ENCODE data around the gene RAB35.

The RAB35 gene

DNA sequence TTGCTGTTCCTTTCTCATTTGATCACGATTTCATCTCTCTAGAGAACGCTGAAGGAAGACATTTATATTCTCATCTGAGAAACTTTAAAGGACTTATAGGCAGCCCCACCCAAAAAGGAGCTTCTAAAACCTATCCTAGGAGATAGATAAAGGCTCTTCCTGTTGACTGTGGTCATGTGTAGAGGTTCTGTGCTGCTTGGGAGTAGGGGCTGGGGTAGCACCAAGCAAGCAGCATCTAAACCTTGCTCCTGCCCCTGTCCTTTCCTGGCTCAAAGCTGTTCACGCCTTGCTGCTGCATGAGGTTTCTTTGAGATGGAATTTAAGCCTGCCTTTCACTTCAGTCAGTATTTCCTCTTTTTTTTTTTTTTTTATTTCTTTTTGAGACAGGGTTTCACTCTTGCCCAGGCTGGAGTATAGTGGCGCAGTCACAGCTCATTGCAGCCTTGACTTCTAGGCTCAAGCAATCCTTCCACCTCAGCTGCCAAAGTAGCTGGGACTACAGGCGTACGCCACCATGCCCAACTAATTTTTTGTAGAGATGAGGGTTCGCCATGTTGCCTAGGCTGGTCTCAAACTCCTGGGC is 41.4 kb downstream of the RAB35 start:
- TF ChIP-seq CEBPB (IDR thresholded peaks at IDR 0.05), result no peak
- TF ChIP-seq, protein P1, sequence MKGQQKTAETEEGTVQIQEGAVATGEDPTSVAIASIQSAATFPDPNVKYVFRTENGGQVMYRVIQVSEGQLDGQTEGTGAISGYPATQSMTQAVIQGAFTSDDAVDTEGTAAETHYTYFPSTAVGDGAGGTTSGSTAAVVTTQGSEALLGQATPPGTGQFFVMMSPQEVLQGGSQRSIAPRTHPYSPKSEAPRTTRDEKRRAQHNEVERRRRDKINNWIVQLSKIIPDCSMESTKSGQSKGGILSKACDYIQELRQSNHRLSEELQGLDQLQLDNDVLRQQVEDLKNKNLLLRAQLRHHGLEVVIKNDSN (IDR thresholded peaks at IDR 0.05), result no peak
- no peak for TF ChIP-seq TAF1 (IDR thresholded peaks at IDR 0.05; ENCODE audit: low read depth)
- TF ChIP-seq YY1 (IDR thresholded peaks at IDR 0.05; ENCODE audit: low read depth), result no peak
- no peak for TF ChIP-seq EGR1 (IDR thresholded peaks at IDR 0.05)
- TF ChIP-seq CREB1 (IDR thresholded peaks at IDR 0.05; ENCODE audit: low read depth), result no peak
- TF ChIP-seq ZBTB7A (IDR thresholded peaks at IDR 0.05; ENCODE audit: low read depth), result no peak
- TF ChIP-seq NFIC (IDR thresholded peaks at IDR 0.05), result no peak

DNA sequence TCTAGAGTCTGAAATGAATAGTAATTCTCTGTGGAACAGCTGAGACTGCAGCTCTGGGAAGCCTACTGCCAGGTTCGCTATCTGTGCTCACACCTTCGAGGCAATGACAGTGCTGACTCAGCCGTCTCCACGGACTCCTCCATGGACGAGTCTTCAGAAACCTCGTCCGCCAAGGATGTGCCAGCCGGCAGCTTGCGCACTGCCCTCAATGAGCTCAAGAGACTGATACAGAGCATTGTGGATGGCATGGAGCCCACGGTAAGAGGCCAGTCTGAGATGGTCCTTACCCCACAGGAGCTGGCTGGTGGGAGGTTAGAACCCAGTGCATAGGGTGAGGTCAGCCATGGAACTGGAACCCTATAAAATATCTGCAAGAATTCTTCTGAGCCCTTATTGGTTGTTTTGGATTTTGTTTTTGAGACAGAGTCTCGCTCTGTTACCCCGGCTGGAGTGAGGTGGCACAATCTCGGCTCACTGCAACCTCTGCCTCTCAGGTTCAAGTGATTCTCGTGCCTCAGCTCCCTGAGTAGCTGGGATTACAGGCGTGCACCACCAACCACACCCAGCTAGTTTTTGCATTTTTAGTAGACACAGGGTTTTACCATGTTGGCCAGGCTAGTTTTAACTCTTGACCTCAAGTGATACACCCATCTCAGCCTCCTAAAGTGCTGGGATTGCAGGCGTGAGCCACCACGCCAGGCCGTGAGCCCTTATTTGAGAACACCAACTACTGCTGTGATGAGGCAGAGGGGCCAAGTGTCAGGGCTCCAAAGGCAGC is 43.9 kb downstream of the RAB35 start:
- TF ChIP-seq, protein P2, sequence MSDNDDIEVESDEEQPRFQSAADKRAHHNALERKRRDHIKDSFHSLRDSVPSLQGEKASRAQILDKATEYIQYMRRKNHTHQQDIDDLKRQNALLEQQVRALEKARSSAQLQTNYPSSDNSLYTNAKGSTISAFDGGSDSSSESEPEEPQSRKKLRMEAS (IDR thresholded peaks at IDR 0.05), result no peak
- TF ChIP-seq CREB1 (IDR thresholded peaks at IDR 0.05; ENCODE audit: low read depth) (no peak), NFIC (IDR thresholded peaks at IDR 0.05) (no peak), ZBTB7A (IDR thresholded peaks at IDR 0.05; ENCODE audit: low read depth) (no peak), YY1 (IDR thresholded peaks at IDR 0.05; ENCODE audit: low read depth) (no peak), TEAD4 (IDR thresholded peaks at IDR 0.05) (no peak), CEBPB (IDR thresholded peaks at IDR 0.05) (no peak), RAD21 (IDR thresholded peaks at IDR 0.05; ENCODE audit: low read depth) (no peak), TAF1 (IDR thresholded peaks at IDR 0.05; ENCODE audit: low read depth) (no peak)
- TF ChIP-seq, protein P3, sequence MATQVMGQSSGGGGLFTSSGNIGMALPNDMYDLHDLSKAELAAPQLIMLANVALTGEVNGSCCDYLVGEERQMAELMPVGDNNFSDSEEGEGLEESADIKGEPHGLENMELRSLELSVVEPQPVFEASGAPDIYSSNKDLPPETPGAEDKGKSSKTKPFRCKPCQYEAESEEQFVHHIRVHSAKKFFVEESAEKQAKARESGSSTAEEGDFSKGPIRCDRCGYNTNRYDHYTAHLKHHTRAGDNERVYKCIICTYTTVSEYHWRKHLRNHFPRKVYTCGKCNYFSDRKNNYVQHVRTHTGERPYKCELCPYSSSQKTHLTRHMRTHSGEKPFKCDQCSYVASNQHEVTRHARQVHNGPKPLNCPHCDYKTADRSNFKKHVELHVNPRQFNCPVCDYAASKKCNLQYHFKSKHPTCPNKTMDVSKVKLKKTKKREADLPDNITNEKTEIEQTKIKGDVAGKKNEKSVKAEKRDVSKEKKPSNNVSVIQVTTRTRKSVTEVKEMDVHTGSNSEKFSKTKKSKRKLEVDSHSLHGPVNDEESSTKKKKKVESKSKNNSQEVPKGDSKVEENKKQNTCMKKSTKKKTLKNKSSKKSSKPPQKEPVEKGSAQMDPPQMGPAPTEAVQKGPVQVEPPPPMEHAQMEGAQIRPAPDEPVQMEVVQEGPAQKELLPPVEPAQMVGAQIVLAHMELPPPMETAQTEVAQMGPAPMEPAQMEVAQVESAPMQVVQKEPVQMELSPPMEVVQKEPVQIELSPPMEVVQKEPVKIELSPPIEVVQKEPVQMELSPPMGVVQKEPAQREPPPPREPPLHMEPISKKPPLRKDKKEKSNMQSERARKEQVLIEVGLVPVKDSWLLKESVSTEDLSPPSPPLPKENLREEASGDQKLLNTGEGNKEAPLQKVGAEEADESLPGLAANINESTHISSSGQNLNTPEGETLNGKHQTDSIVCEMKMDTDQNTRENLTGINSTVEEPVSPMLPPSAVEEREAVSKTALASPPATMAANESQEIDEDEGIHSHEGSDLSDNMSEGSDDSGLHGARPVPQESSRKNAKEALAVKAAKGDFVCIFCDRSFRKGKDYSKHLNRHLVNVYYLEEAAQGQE (IDR thresholded peaks at IDR 0.05; ENCODE audit: low read depth), result no peak
- TF ChIP-seq, protein P1 (IDR thresholded peaks at IDR 0.05), result no peak

DNA sequence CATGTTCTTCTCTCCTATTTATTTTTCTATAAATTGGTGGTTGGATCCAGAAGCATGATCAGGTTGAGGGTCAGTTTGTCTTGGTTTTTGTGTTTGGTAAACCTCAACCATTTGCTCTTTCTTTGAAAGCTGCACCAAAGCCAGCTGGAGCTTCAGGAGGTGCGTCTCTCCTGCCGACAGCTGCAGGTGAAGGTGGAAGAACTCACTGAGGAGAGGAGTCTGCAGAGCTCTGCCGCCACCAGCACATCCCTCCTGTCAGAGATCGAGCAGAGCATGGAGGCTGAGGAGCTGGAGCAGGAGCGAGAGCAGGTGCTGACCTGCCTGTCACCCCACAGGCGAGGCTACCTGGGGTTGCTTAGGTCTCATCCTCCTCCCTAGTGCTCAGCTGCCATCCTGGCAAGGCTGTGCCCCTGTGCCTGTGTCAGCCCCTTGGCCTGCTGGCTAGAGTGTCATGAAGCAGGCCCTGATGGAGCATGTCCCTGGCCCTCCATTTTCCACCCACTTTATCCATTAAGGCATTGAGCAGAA is 45.0 kb downstream of the RAB35 start:
- TF ChIP-seq ZBTB7A (IDR thresholded peaks at IDR 0.05; ENCODE audit: low read depth), result no peak
- TF ChIP-seq TCF12 (IDR thresholded peaks at IDR 0.05; ENCODE audit: low read depth), result no peak
- no peak for TF ChIP-seq EGR1 (IDR thresholded peaks at IDR 0.05)
- TF ChIP-seq, protein P3 (IDR thresholded peaks at IDR 0.05; ENCODE audit: low read depth), result no peak
- no peak for TF ChIP-seq CREB1 (IDR thresholded peaks at IDR 0.05; ENCODE audit: low read depth)
- TF ChIP-seq YY1 (IDR thresholded peaks at IDR 0.05; ENCODE audit: low read depth), result no peak
- TF ChIP-seq, protein P1 (IDR thresholded peaks at IDR 0.05), result no peak
- TF ChIP-seq FOXM1 (IDR thresholded peaks at IDR 0.05; ENCODE audit: borderline replicate concordance, low read depth), result no peak
- no peak for TF ChIP-seq NFIC (IDR thresholded peaks at IDR 0.05)
- TF ChIP-seq EP300 (IDR thresholded peaks at IDR 0.05; ENCODE audit: borderline replicate concordance), result no peak
- TF ChIP-seq CEBPB (IDR thresholded peaks at IDR 0.05), result no peak
- no peak for TF ChIP-seq RAD21 (IDR thresholded peaks at IDR 0.05; ENCODE audit: low read depth)
- TF ChIP-seq, protein P2 (IDR thresholded peaks at IDR 0.05), result no peak
- no peak for TF ChIP-seq TEAD4 (IDR thresholded peaks at IDR 0.05)

DNA sequence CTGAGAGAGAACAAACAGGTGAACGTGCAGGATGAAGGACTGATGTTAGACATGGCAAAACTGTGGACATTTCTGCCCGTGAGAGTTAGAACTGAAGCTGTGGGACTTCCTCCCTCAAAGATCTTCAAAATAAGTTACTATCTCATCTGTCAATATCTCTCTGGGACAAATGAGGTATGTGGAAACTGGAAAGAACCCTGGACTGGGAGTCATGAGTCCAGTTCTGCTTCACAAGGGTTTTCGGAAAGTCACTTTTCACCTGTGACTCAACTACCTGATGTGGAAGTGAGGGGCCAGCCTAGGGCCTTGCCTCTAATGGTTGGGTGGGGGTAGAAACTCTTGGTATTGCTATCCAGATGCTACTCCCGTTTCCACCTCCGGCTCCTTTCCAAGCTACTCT is 47.3 kb downstream of the RAB35 start:
- TF ChIP-seq, protein P2 (IDR thresholded peaks at IDR 0.05), result no peak
- TF ChIP-seq, protein P3 (IDR thresholded peaks at IDR 0.05; ENCODE audit: low read depth), result no peak

All from Ishikawa (cell line).